HepG2 (cell line): Measurements from ENCODE around the gene MCAT. TPM values are rescaled to one million over a fixed set of nuclear protein-coding genes. Genes with fewer than 3 reads are reported as not detected.

Experiments
- BHLHE40 ChIP-seq: IDR thresholded peaks from 2 replicates; pipeline ENCODE4 v1.6.1; 2011; ENCODE audit warnings: low read length, improper control_type of control experiment
- CREB3 ChIP-seq: sonication (generic); formaldehyde crosslinking; IDR thresholded peaks from 2 replicates; pipeline ENCODE4 v1.5.0; 2020; ENCODE audit warnings: missing genetic modification reagents
- DMAP1 ChIP-seq: IDR thresholded peaks from 2 replicates; pipeline ENCODE4 v1.6.1; 2016
- KMT2A ChIP-seq: sonication (generic); formaldehyde crosslinking; IDR thresholded peaks from 2 replicates; pipeline ENCODE4 v1.4.0; 2020; ENCODE audit warnings: missing genetic modification reagents
- NCOA5 ChIP-seq: sonication (generic); formaldehyde crosslinking; IDR thresholded peaks from 2 replicates; pipeline ENCODE4 v1.4.0; 2020; ENCODE audit warnings: missing genetic modification reagents
- POLR2AphosphoS5 ChIP-seq: IDR thresholded peaks from 2 replicates; pipeline ENCODE4 v1.6.1; 2012; ENCODE audit warnings: low read depth, low read length
- TFDP1 ChIP-seq: IDR thresholded peaks from 2 replicates; pipeline ENCODE4 v1.6.1; 2016; ENCODE audit warnings: missing compliant biosample characterization, missing genetic modification reagents, borderline replicate concordance
- ZHX2 ChIP-seq, 2 experiments: sonication (generic) in 1 of 2; formaldehyde crosslinking in 1 of 2; IDR thresholded peaks; 2 replicates each; pipeline versions ENCODE4 v1.6.1 to v1.9.0; 2014 to 2022; ENCODE audit warnings: antibody characterized with exemption in 1 of 2, borderline replicate concordance in 1 of 2, inconsistent platforms in 1 of 2, low read depth in 1 of 2, missing genetic modification reagents in 1 of 2
- ZNF142 ChIP-seq: sonication (generic); formaldehyde crosslinking; IDR thresholded peaks from 2 replicates; pipeline ENCODE4 v1.4.0; 2020; ENCODE audit warnings: missing genetic modification reagents
- ZNF546 ChIP-seq: sonication (generic); formaldehyde crosslinking; conservative IDR thresholded peaks from 2 replicates; pipeline ENCODE4 v1.8.1; 2023; ENCODE audit warnings: mild to moderate bottlenecking, missing genetic modification reagents
- ZNF562 ChIP-seq: sonication (generic); formaldehyde crosslinking; IDR thresholded peaks from 2 replicates; pipeline ENCODE4 v1.8.0; 2022; ENCODE audit warnings: missing genetic modification reagents, borderline replicate concordance
- ZNF784 ChIP-seq: sonication (generic); formaldehyde crosslinking; IDR thresholded peaks from 2 replicates; pipeline ENCODE4 v1.5.1; 2020; ENCODE audit warnings: missing genetic modification reagents, mild to moderate bottlenecking, borderline replicate concordance
- polyA plus RNA-seq, 8 experiments: library from polyadenylated mRNA; depleted of rRNA in 3 of 8; stranded (reverse) in 7 of 8; unstranded in 1 of 8; fragments of >200 nt; fragmentation: Illumina TruSeq in 4 of 8; extraction: Trizol in 4 of 8; gene quantifications; 2 replicates each; pipeline versions ENCODE4 v1.2.1 to v1.2.3, GENCODE V29; 2011 to 2016; ENCODE audit warnings: low read depth in 4 of 8, missing spikeins in 1 of 8, mixed read lengths in 1 of 8; ENCODE audit not compliant: insufficient read depth in 1 of 8
- total RNA-seq, 5 experiments: library from RNA; depleted of rRNA; stranded (reverse); fragments of >200 nt; fragmentation: Illumina TruSeq; extraction: Trizol; gene quantifications; 2 replicates each; pipeline ENCODE4 v1.2.3, GENCODE V29; 2016; ENCODE audit warnings: low read depth in 1 of 5

Gene MCAT
- total and polyA plus RNA-seq, 2 of the 13 experiments (the other 11 are each of a cell fraction or from before 2014, with no cell fraction given): 9.3 to 16.7 TPM

GRCh38 chr22:43186272-43187170 lies 43.3 kb upstream of the MCAT start, which contains the start of gene TTLL12 (continued):
- TF ChIP-seq ZNF546 (CRISPR knock-in tag) (peak; percentile 59; the same call in 1 of the 2 replicates), KMT2A (CRISPR knock-in tag) (no peak), ZNF142 (CRISPR knock-in tag) (no peak), CREB3 (CRISPR knock-in tag) (0 out of 2 replicates have a peak, but pooled peaks have one; percentile 77), POLR2AphosphoS5 (peak; percentile 38; the same call in 1 of the 2 replicates), ZNF562 (CRISPR knock-in tag) (no peak), ZNF784 (CRISPR knock-in tag) (no peak), NCOA5 (CRISPR knock-in tag) (no peak), BHLHE40 (peak; percentile 90), TFDP1 (CRISPR knock-in tag) (peak; percentile 49; the same call in 1 of the 2 replicates), ZHX2 (IDR thresholded peaks at IDR 0.05; ENCODE audit: low read depth) (no peak), ZHX2 (CRISPR knock-in tag; IDR thresholded peaks at IDR 0.05; ENCODE audit: borderline replicate concordance) (0 out of 2 replicates have a peak, but pooled peaks have one; percentile 31), DMAP1 (0 out of 2 replicates have a peak, but pooled peaks have one; percentile 17)
